HEK293 (cell line): ENCODE results near the gene CBLN1.

Source experiments
- CTCF ChIA-PET: fragments of 350-600 bp; formaldehyde crosslinking; extraction: SDS; loops from one replicate; lab custom pipeline; 2021; ENCODE audit warnings: antibody characterized with exemption; lab: Yijun Ruan, JAX
- POLR2A ChIA-PET: fragments of 300-600 bp; formaldehyde crosslinking; extraction: SDS; loops from one replicate; lab custom pipeline; 2020; ENCODE audit warnings: antibody characterized with exemption, inconsistent platforms; lab: Yijun Ruan, JAX
- H3K27ac ChIP-seq: fragments of 200-500 bp; sonication (Bioruptor generic); 2 replicates; pipeline ENCODE4 v1.5.1; 2014; ENCODE audit warnings: low read depth, low read length, control low read depth, inconsistent platforms; ENCODE audit errors: extremely low read depth
- H3K36me3 ChIP-seq, 2 experiments: fragments of 200-500 bp in 1 of 2; sonication (Bioruptor generic) in 1 of 2; 1 replicate in 1 of 2; 2 replicates in 1 of 2; pipeline ENCODE4 v1.5.1; 2014 to 2017; ENCODE audit warnings: inconsistent platforms in 2 of 2, low read length in 2 of 2; ENCODE audit not compliant: control insufficient read depth in 2 of 2, insufficient read depth in 1 of 2
- H3K4me1 ChIP-seq: fragments of 200-500 bp; sonication (Bioruptor generic); 2 replicates; pipeline ENCODE4 v1.5.1; 2014; ENCODE audit warnings: mild to moderate bottlenecking, low read length, inconsistent platforms; ENCODE audit not compliant: control insufficient read depth, insufficient read depth
- H3K4me3 ChIP-seq: 2 replicates; pipeline ENCODE4 v1.5.1; 2011; ENCODE audit warnings: low read depth, mild to moderate bottlenecking, control low read depth, low read length, moderate library complexity
- H3K9me3 ChIP-seq: fragments of 200-500 bp; sonication (Bioruptor generic); 2 replicates; pipeline ENCODE4 v1.5.1; 2014; ENCODE audit warnings: low read depth, low read length, inconsistent platforms; ENCODE audit not compliant: control insufficient read depth, insufficient read depth
- GLI4 ChIP-seq: fragments of 450-650 bp; formaldehyde crosslinking; IDR thresholded peaks from 2 replicates; pipeline ENCODE4 v1.5.1; 2016; ENCODE audit warnings: missing biosample characterization, missing genetic modification characterization
- KLF9 ChIP-seq: fragments of 450-650 bp; formaldehyde crosslinking; IDR thresholded peaks from 2 replicates; pipeline ENCODE4 v1.5.1; 2016; ENCODE audit warnings: missing biosample characterization, missing genetic modification characterization, low read depth
- REST ChIP-seq: fragments of 450-650 bp; formaldehyde crosslinking; IDR thresholded peaks from 2 replicates; pipeline ENCODE4 v1.5.1; 2016; ENCODE audit warnings: missing biosample characterization, missing genetic modification characterization
- SCRT1 ChIP-seq: fragments of 450-650 bp; formaldehyde crosslinking; IDR thresholded peaks from 2 replicates; pipeline ENCODE4 v1.5.1; 2016; ENCODE audit warnings: missing biosample characterization, missing genetic modification characterization, borderline replicate concordance
- SP3 ChIP-seq: fragments of 450-650 bp; formaldehyde crosslinking; IDR thresholded peaks from 2 replicates; pipeline ENCODE4 v1.5.1; 2016; ENCODE audit warnings: missing biosample characterization, missing genetic modification characterization
- ZBTB21 ChIP-seq: fragments of 450-650 bp; formaldehyde crosslinking; IDR thresholded peaks from 2 replicates; pipeline ENCODE4 v1.5.1; 2017; ENCODE audit warnings: missing biosample characterization, missing genetic modification characterization
- ZNF133 ChIP-seq: fragments of 450-650 bp; formaldehyde crosslinking; IDR thresholded peaks from 2 replicates; pipeline ENCODE4 v1.5.1; 2016; ENCODE audit warnings: missing biosample characterization, missing genetic modification characterization
- ZNF2 ChIP-seq: fragments of 450-650 bp; formaldehyde crosslinking; IDR thresholded peaks from 2 replicates; pipeline ENCODE4 v1.5.1; 2016; ENCODE audit warnings: missing biosample characterization, missing genetic modification characterization
- ZNF223 ChIP-seq: fragments of 450-650 bp; formaldehyde crosslinking; IDR thresholded peaks from 2 replicates; pipeline ENCODE4 v1.5.1; 2016; ENCODE audit warnings: missing biosample characterization, missing genetic modification characterization
- ZNF23 ChIP-seq: fragments of 450-650 bp; formaldehyde crosslinking; IDR thresholded peaks from 2 replicates; pipeline ENCODE4 v1.5.1; 2016; ENCODE audit warnings: missing biosample characterization, missing genetic modification characterization, borderline replicate concordance
- ZNF423 ChIP-seq: fragments of 450-650 bp; formaldehyde crosslinking; IDR thresholded peaks from 2 replicates; pipeline ENCODE4 v1.5.1; 2016; ENCODE audit warnings: missing biosample characterization, missing genetic modification characterization
- ZNF560 ChIP-seq: fragments of 450-650 bp; formaldehyde crosslinking; IDR thresholded peaks from 2 replicates; pipeline ENCODE4 v1.5.1; 2017; ENCODE audit warnings: missing biosample characterization, missing genetic modification characterization, borderline replicate concordance
- ZNF610 ChIP-seq: fragments of 450-650 bp; formaldehyde crosslinking; IDR thresholded peaks from 2 replicates; pipeline ENCODE4 v1.5.1; 2016; ENCODE audit warnings: missing biosample characterization, missing genetic modification characterization, borderline replicate concordance
- ZNF777 ChIP-seq: fragments of 450-650 bp; formaldehyde crosslinking; IDR thresholded peaks from 2 replicates; pipeline ENCODE4 v1.5.1; 2017; ENCODE audit warnings: missing biosample characterization, missing genetic modification characterization, borderline replicate concordance
- TF ChIP-seq, protein P1 (sequence below): fragments of 450-650 bp; formaldehyde crosslinking; IDR thresholded peaks from 2 replicates; pipeline ENCODE4 v1.5.1; 2016; ENCODE audit warnings: missing biosample characterization, missing genetic modification characterization
- TF ChIP-seq, protein P2 (sequence below): fragments of 450-650 bp; formaldehyde crosslinking; IDR thresholded peaks from 2 replicates; pipeline ENCODE4 v1.5.1; 2017; ENCODE audit warnings: missing biosample characterization, missing genetic modification characterization
- TF ChIP-seq, protein P3 (sequence below): fragments of 450-650 bp; formaldehyde crosslinking; IDR thresholded peaks from 2 replicates; pipeline ENCODE4 v1.5.1; 2016; ENCODE audit warnings: missing biosample characterization, missing genetic modification characterization
- TF ChIP-seq, protein P4 (sequence below): fragments of 450-650 bp; formaldehyde crosslinking; IDR thresholded peaks from 2 replicates; pipeline ENCODE4 v1.5.1; 2016; ENCODE audit warnings: missing biosample characterization, missing genetic modification characterization
- TF ChIP-seq, protein P5 (sequence below): fragments of 450-650 bp; formaldehyde crosslinking; IDR thresholded peaks from 2 replicates; pipeline ENCODE4 v1.5.1; 2016; ENCODE audit warnings: missing biosample characterization, missing genetic modification characterization, low read depth

Gene CBLN1

DNA sequence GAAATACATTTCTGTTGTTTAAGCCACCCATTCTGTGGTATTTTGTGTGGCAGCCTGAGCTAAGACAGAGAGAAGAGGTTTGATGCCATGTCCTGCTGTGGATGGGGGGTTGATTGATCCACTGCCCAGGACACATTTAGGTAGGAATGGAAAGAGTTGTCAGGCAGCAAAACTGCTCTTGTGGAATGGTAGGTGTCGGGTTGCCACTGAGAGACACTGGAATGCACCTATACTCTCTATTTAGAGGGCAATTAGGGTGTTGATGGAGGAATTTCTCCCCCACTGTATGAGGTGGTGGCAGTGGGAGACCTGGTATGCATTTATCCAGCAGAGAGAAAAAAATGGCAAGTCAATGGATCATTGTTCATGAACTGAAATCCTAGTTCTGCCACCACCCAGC, 30.9 kb downstream of the CBLN1 start:
- no peak for TF ChIP-seq GLI4
- ChIA-PET POLR2A (no interaction called here), CTCF (no interaction called here)

GRCh38 chr16:49248227-49248626, 33.4 kb downstream of the CBLN1 start:
- no peak overlapping the region for H3K4me3 ChIP-seq
- H3K36me3 ChIP-seq: no peaks in the 10 kb centered on the region
- ChIA-PET POLR2A (no interaction called here), CTCF (interaction anchor here (0.6 kb wide), 1 partner anchor 345 kb away, joined by 3 read pairs; no protein-coding TSS in a partner anchor)
- H3K4me1 ChIP-seq: no peaks in the 10 kb centered on the region
- no peaks in the 10 kb centered on the region for H3K9me3 ChIP-seq
- TF ChIP-seq, protein P1, sequence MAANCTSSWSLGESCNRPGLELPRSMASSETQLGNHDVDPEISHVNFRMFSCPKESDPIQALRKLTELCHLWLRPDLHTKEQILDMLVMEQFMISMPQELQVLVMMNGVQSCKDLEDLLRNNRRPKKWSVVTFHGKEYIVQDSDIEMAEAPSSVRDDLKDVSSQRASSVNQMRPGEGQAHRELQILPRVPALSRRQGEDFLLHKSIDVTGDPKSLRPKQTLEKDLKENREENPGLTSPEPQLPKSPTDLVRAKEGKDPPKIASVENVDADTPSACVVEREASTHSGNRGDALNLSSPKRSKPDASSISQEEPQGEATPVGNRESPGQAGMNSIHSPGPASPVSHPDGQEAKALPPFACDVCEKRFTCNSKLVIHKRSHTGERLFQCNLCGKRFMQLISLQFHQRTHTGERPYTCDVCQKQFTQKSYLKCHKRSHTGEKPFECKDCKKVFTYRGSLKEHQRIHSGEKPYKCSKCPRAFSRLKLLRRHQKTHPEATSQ (tag by site-specific recombination): no peak
- TF ChIP-seq, protein P2, sequence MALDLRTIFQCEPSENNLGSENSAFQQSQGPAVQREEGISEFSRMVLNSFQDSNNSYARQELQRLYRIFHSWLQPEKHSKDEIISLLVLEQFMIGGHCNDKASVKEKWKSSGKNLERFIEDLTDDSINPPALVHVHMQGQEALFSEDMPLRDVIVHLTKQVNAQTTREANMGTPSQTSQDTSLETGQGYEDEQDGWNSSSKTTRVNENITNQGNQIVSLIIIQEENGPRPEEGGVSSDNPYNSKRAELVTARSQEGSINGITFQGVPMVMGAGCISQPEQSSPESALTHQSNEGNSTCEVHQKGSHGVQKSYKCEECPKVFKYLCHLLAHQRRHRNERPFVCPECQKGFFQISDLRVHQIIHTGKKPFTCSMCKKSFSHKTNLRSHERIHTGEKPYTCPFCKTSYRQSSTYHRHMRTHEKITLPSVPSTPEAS: no peak
- no peak for TF ChIP-seq ZNF223 (tag by site-specific recombination)
- no peak for TF ChIP-seq KLF9 (tag by site-specific recombination)
- TF ChIP-seq SCRT1 (tag by site-specific recombination): no peak
- no peak for TF ChIP-seq ZNF23 (tag by site-specific recombination)
- TF ChIP-seq ZNF560 (tag by site-specific recombination): no peak
- TF ChIP-seq ZNF777 (tag by site-specific recombination): no peak
- no peak overlapping the region for H3K27ac ChIP-seq

More for the DNA sequence above, 30.9 kb downstream of the CBLN1 start:
- H3K4me3 ChIP-seq: no peak overlapping the region
- H3K27ac ChIP-seq: no peak overlapping the region
- no peaks in the 10 kb centered on the region for H3K4me1 ChIP-seq
- H3K36me3 ChIP-seq: no peaks in the 10 kb centered on the region
- H3K9me3 ChIP-seq: no peaks in the 10 kb centered on the region

DNA sequence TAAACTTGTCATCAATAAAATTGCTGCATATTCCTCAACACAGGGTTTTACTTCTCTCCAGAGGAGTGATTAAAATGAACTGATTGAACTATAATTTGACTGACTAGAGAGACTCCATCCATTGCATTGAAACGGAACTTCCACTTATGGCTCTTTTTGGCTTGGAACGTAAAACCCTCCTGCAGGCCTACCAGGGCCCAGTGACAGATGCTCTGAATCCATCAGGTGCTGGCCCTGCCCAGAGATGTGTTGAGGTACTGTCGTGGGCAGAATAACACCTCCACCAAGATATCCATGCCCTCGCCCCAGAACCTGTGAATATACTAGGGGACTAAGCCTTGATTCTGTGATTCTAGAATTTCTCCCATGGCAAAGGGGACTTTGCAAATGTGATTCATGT, 45.4 kb downstream of the CBLN1 start:
- CTCF ChIA-PET: no interaction called here
- Histone ChIP-seq H3K36me3 (no peaks in the 10 kb centered on the region), H3K4me3 (no peak overlapping the region), H3K9me3 (no peaks in the 10 kb centered on the region), H3K4me1 (no peaks in the 10 kb centered on the region), H3K27ac (no peak overlapping the region)
- POLR2A ChIA-PET: no interaction called here
- TF ChIP-seq ZNF133 (tag by site-specific recombination) (no peak), ZNF423 (tag by site-specific recombination) (no peak), GLI4 (no peak), REST (tag by site-specific recombination) (no peak), ZNF610 (tag by site-specific recombination) (no peak), SP3 (tag by site-specific recombination) (no peak), ZNF2 (tag by site-specific recombination) (no peak), ZBTB21 (tag by site-specific recombination) (no peak)
- TF ChIP-seq, protein P3, sequence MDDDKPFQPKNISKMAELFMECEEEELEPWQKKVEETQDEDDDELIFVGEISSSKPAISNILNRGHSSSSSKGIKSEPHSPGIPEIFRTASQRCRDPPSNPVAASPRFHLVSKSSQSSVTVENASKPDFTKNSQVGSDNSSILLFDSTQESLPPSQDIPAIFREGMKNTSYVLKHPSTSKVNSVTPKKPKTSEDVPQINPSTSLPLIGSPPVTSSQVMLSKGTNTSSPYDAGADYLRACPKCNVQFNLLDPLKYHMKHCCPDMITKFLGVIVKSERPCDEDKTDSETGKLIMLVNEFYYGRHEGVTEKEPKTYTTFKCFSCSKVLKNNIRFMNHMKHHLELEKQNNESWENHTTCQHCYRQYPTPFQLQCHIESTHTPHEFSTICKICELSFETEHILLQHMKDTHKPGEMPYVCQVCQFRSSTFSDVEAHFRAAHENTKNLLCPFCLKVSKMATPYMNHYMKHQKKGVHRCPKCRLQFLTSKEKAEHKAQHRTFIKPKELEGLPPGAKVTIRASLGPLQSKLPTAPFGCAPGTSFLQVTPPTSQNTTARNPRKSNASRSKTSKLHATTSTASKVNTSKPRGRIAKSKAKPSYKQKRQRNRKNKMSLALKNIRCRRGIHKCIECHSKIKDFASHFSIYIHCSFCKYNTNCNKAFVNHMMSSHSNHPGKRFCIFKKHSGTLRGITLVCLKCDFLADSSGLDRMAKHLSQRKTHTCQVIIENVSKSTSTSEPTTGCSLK (tag by site-specific recombination): no peak
- TF ChIP-seq, protein P4, sequence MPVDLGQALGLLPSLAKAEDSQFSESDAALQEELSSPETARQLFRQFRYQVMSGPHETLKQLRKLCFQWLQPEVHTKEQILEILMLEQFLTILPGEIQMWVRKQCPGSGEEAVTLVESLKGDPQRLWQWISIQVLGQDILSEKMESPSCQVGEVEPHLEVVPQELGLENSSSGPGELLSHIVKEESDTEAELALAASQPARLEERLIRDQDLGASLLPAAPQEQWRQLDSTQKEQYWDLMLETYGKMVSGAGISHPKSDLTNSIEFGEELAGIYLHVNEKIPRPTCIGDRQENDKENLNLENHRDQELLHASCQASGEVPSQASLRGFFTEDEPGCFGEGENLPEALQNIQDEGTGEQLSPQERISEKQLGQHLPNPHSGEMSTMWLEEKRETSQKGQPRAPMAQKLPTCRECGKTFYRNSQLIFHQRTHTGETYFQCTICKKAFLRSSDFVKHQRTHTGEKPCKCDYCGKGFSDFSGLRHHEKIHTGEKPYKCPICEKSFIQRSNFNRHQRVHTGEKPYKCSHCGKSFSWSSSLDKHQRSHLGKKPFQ (tag by site-specific recombination): no peak
- TF ChIP-seq, protein P5, sequence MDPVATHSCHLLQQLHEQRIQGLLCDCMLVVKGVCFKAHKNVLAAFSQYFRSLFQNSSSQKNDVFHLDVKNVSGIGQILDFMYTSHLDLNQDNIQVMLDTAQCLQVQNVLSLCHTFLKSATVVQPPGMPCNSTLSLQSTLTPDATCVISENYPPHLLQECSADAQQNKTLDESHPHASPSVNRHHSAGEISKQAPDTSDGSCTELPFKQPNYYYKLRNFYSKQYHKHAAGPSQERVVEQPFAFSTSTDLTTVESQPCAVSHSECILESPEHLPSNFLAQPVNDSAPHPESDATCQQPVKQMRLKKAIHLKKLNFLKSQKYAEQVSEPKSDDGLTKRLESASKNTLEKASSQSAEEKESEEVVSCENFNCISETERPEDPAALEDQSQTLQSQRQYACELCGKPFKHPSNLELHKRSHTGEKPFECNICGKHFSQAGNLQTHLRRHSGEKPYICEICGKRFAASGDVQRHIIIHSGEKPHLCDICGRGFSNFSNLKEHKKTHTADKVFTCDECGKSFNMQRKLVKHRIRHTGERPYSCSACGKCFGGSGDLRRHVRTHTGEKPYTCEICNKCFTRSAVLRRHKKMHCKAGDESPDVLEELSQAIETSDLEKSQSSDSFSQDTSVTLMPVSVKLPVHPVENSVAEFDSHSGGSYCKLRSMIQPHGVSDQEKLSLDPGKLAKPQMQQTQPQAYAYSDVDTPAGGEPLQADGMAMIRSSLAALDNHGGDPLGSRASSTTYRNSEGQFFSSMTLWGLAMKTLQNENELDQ (tag by site-specific recombination): no peak
- TF ChIP-seq, all 188 proteins: peak for 0
